ENCODE data around the gene OR8D2. TPM values are rescaled to one million over a fixed set of nuclear protein-coding genes. Genes with fewer than 3 reads are reported as not detected.
A peak's percentile ranks its signal among the peaks of the same experiment; 100 is the strongest.
"Not testable (repeated sequence)": the region's sequence is repeated elsewhere in the genome, so short reads cannot be mapped to it uniquely, and the experiment has no call there.

Gene OR8D2
- total RNA-seq, 1 donor from 2014 or later = not detected

- peak; percentile 21 for DNase-seq
These were observed 34.2 kb downstream of the OR8D2 start for GRCh38 chr11:124285610-124286344.

- DNase-seq = no peak
These were observed 41.7 kb downstream of the OR8D2 start for GRCh38 chr11:124278261-124278660.

- no peak for DNase-seq
These were observed 42.2 kb downstream of the OR8D2 start for GRCh38 chr11:124277804-124278203.

GRCh38 chr11:124277207-124277606 lies 42.8 kb downstream of the OR8D2 start:
- no peak for DNase-seq

GRCh38 chr11:124276081-124276480 lies 43.9 kb downstream of the OR8D2 start:
- no peak for DNase-seq

- DNase-seq = no peak
These were observed 46.0 kb downstream of the OR8D2 start for GRCh38 chr11:124274000-124274399.

GRCh38 chr11:124270886-124271285 lies 49.1 kb downstream of the OR8D2 start:
- DNase-seq = not testable (repeated sequence)

Other genes starting within 250 kb of the OR8D2 start
- gene VWA5A, start 204.7 kb downstream of the OR8D2 start, total RNA-seq = 110 TPM
- 0.31 TPM for gene OR10D3, start 136.9 kb downstream of the OR8D2 start, total RNA-seq
- gene OR8G1, start 79.1 kb downstream of the OR8D2 start, total RNA-seq = not detected
- gene OR8G5, start 63.8 kb downstream of the OR8D2 start, total RNA-seq = not detected
- gene OR8D1, start 6.2 kb downstream of the OR8D2 start, total RNA-seq = 0.10 TPM
- not detected for gene OR8B2, start 64.3 kb upstream of the OR8D2 start, total RNA-seq
- not detected for gene OR8B3, start 78.8 kb upstream of the OR8D2 start, total RNA-seq
- not detected for gene OR8B4, start 104.7 kb upstream of the OR8D2 start, total RNA-seq
- not detected for gene OR8B8, start 125.5 kb upstream of the OR8D2 start, total RNA-seq
- not detected for gene OR8B12, start 223.5 kb upstream of the OR8D2 start, total RNA-seq
- gene OR8A1, start 249.8 kb upstream of the OR8D2 start, total RNA-seq = not detected

Data from tongue (tissue), 2 donors.